ENCODE data around the gene AUTS2. TPM values are rescaled to one million over a fixed set of nuclear protein-coding genes. Genes with fewer than 3 reads are reported as not detected.

The AUTS2 gene
- total RNA-seq, 2 donors from 2014 or later: 8.6 TPM

GRCh38 chr7:70156057-70156456 is 557.8 kb downstream of the AUTS2 start:
- Histone ChIP-seq H3K36me3 (no peaks in the 10 kb centered on the region), H3K4me1 (no peaks in the 10 kb centered on the region), H3K27ac (no peak overlapping the region), H3K9me3 (peaks cover 0 to 13% of the 10 kb centered on the region in 2 donors), H3K27me3 (no peaks in the 10 kb centered on the region), H3K4me3 (no peak overlapping the region)
- no peak for TF ChIP-seq CTCF (IDR thresholded peaks at IDR 0.05)
- DNase-seq (ENCODE audit: low spot score): no peak

- H3K9me3 ChIP-seq: no peaks in the 10 kb centered on the region
- no peaks in the 10 kb centered on the region for H3K27me3 ChIP-seq
- no peaks in the 10 kb centered on the region for H3K4me1 ChIP-seq
- DNase-seq (ENCODE audit: low spot score): no peak
- H3K4me3 ChIP-seq: no peak overlapping the region
- H3K36me3 ChIP-seq: no peaks in the 10 kb centered on the region
- TF ChIP-seq CTCF (IDR thresholded peaks at IDR 0.05): no peak
- H3K27ac ChIP-seq: no peak overlapping the region
Measured at GRCh38 chr7:70159121-70159520, 560.8 kb downstream of the AUTS2 start.

DNA sequence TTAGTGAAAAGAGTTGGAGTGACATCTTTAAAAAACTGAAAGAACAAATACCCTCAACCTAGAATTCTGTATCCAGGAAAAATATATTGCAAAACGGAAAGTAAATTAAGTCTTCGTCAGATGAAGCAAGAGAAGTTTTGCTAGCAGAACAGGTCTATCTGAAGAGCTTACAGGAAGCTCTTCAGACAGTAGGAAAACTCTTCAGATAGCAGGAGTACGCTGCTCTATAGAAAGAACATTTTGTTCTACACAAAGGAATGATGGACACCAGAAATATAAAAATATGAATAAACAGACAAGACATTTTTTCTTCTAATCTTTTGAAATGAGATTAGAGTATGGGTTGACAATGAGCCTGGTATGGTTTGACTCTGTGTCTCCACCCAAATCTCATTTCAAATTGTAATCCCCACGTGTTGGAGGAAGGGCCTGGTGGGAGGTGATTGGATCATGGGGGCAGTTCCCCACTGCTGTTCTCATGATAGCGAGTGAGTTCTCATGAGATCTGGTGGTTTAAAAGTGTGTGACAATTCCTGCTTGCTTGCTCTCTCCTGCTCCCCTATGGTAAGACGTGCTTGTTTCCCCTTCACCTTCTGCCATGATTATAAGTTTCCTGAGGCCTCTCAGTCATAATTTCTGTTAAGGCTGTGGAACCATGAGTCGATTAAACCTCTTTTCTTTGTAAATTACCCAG is 567.3 kb downstream of the AUTS2 start:
- no peaks in the 10 kb centered on the region for H3K9me3 ChIP-seq
- H3K36me3 ChIP-seq: no peaks in the 10 kb centered on the region
- H3K27me3 ChIP-seq: no peaks in the 10 kb centered on the region
- TF ChIP-seq CTCF (IDR thresholded peaks at IDR 0.05): no peak
- H3K27ac ChIP-seq: no peak overlapping the region
- H3K4me1 ChIP-seq: no peaks in the 10 kb centered on the region
- DNase-seq (ENCODE audit: low spot score): no peak
- H3K4me3 ChIP-seq: no peak overlapping the region

DNA sequence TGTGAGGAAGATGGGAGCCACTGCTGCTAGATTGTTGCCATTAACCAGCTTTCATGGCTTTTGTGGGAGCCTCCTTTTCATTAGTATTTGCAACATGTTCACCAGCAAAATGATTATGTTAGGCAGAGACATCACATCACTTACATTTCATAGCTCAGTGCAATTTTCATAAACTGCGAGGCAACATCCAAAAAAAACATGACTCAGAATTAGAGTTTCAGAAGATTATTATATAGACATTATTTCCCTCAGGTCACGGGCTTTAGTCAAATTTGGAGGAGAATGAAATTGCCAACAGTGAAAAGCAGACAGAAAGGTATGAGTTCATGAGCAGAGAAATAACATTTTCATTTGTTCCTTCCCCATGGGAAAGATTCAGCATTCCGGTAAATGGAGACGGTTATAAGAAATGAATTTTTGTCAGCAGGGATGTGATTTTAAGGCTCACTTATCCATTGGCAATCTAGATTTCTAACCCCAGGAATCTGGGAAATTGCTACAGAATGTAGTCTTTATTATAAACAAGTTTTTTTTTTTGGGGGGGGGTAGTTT is 573.2 kb downstream of the AUTS2 start:
- H3K4me1 ChIP-seq: no peaks in the 10 kb centered on the region
- TF ChIP-seq CTCF (IDR thresholded peaks at IDR 0.05): no peak
- H3K9me3 ChIP-seq: peaks cover 0 to 8% of the 10 kb centered on the region in 2 donors
- H3K36me3 ChIP-seq: no peaks in the 10 kb centered on the region
- no peaks in the 10 kb centered on the region for H3K27me3 ChIP-seq
- DNase-seq (ENCODE audit: low spot score): no peak
- no peak overlapping the region for H3K4me3 ChIP-seq
- no peak overlapping the region for H3K27ac ChIP-seq

DNA sequence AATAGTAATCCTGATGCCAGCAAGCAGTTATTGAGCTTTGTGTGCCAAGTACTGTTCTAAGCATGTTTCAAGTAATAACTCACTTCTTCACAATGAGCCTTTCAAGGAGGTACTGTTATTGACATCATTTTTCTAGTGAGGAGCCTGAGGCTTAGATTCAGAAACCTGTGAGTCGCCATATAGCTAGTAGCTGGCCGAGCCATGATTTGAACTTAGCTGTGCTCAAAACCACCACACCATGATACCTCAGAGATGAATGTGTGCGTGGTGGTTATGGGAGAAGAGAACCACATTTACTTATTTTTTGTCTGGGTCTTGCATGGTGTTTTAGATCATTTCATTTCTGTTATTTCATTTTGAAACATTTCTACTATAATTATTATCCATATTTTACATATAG is 578.9 kb downstream of the AUTS2 start:
- Histone ChIP-seq H3K4me3 (no peak overlapping the region), H3K27ac (no peak overlapping the region), H3K4me1 (no peaks in the 10 kb centered on the region), H3K9me3 (peaks cover 0 to 8% of the 10 kb centered on the region in 2 donors), H3K36me3 (no peaks in the 10 kb centered on the region), H3K27me3 (no peaks in the 10 kb centered on the region)
- no peak for TF ChIP-seq CTCF (IDR thresholded peaks at IDR 0.05)
- DNase-seq (ENCODE audit: low spot score): no peak

DNA sequence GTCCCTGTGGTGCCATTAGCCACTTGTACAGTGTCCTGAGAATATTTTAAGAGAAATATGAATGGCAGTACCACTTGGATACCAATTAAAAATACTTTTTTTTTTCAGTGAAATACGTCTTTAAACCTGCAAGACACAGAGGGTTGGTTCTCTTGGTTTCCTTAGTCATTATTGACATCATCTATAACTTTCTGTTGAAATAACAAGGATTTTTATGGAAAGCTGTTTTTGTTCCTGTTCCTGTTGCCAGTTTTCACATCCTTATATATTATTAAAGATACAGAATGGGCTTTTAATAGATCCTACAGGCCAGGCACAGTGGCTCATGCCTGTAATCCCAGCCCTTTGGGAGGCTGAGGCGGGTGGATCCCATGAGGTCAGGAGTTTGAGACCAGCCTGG is 579.9 kb downstream of the AUTS2 start:
- no peak for TF ChIP-seq CTCF (IDR thresholded peaks at IDR 0.05)
- no peak for DNase-seq (ENCODE audit: low spot score)
- Histone ChIP-seq H3K4me3 (no peak overlapping the region), H3K27ac (no peak overlapping the region), H3K9me3 (peaks cover 0 to 8% of the 10 kb centered on the region in 2 donors), H3K36me3 (no peaks in the 10 kb centered on the region), H3K4me1 (no peaks in the 10 kb centered on the region), H3K27me3 (no peaks in the 10 kb centered on the region)

All from right atrium auricular region (tissue), 2 donors.